K562 (cell line): ENCODE results near the gene STAP1. TPM values are rescaled to one million over a fixed set of nuclear protein-coding genes. Genes with fewer than 3 reads are reported as not detected.

Experiments used
- ARID4B ChIP-seq: sonication (generic); formaldehyde crosslinking; IDR thresholded peaks from 2 replicates; pipeline ENCODE4 v1.8.0; 2022; ENCODE audit warnings: mild to moderate bottlenecking, missing genetic modification reagents
- CAMTA2 ChIP-seq: fragments of 250-450 bp; sonication (Bioruptor Pico); conservative IDR thresholded peaks from 2 replicates; pipeline ENCODE4 v1.5.1; 2022
- CEBPG ChIP-seq, 3 experiments: fragments of 200-800 bp in 1 of 3; sonication (Bioruptor generic) in 1 of 3; sonication (generic) in 1 of 3; formaldehyde crosslinking in 1 of 3; IDR thresholded peaks in 2 of 3; conservative IDR thresholded peaks in 1 of 3; 2 replicates each; pipeline versions ENCODE4 v1.6.1 to v1.8.0; 2016 to 2022; ENCODE audit warnings: missing compliant biosample characterization in 2 of 3, missing genetic modification characterization in 2 of 3, mild to moderate bottlenecking in 1 of 3, missing genetic modification reagents in 1 of 3
- CHCHD3 ChIP-seq: fragments of 250-450 bp; sonication (Bioruptor Pico); IDR thresholded peaks from 2 replicates; pipeline ENCODE4 v2.1.2; 2022; ENCODE audit warnings: mild to moderate bottlenecking
- CHD2 ChIP-seq: IDR thresholded peaks from 2 replicates; pipeline ENCODE4 v1.6.1; 2011; ENCODE audit warnings: low read depth, low read length
- ETV5 ChIP-seq: sonication (generic); formaldehyde crosslinking; IDR thresholded peaks from 2 replicates; pipeline ENCODE4 v1.4.0; 2020; ENCODE audit warnings: low read depth, mild to moderate bottlenecking, missing genetic modification reagents
- HDAC3 ChIP-seq: fragments of 450-650 bp; IDR thresholded peaks from 2 replicates; pipeline ENCODE4 v1.6.1; 2018; ENCODE audit warnings: borderline replicate concordance, mild to moderate bottlenecking, moderate library complexity; ENCODE audit not compliant: partially characterized antibody
- ID3 ChIP-seq, 2 experiments: fragments of 250-450 bp in 1 of 2; fragments of 450-650 bp in 1 of 2; sonication (Bioruptor Pico) in 1 of 2; IDR thresholded peaks; 2 replicates each; pipeline versions ENCODE4 v1.6.1 to v1.8.0; 2016 to 2021; ENCODE audit warnings: mild to moderate bottlenecking in 2 of 2, moderate library complexity in 2 of 2, missing compliant biosample characterization in 1 of 2, missing genetic modification characterization in 1 of 2
- KDM2B ChIP-seq: fragments of 250-450 bp; sonication (Bioruptor Pico); IDR thresholded peaks from 2 replicates; pipeline ENCODE4 v1.8.0; 2021; ENCODE audit warnings: mild to moderate bottlenecking, moderate library complexity
- LCOR ChIP-seq: sonication (generic); formaldehyde crosslinking; IDR thresholded peaks from 2 replicates; pipeline ENCODE4 v1.8.0; 2022; ENCODE audit warnings: mild to moderate bottlenecking, missing genetic modification reagents
- NCOA6 ChIP-seq: fragments of 450-650 bp; IDR thresholded peaks from 2 replicates; pipeline ENCODE4 v1.6.1; 2017; ENCODE audit warnings: mild to moderate bottlenecking
- SMAD4 ChIP-seq: fragments of 250-450 bp; sonication (Bioruptor Pico); conservative IDR thresholded peaks from 2 replicates; pipeline ENCODE4 v1.8.0; 2021; ENCODE audit warnings: inconsistent platforms, mild to moderate bottlenecking, moderate library complexity
- SMC3 ChIP-seq: conservative IDR thresholded peaks from 2 replicates; pipeline ENCODE4 v1.6.1; 2011; ENCODE audit warnings: low read depth, low read length, improper control_type of control experiment; ENCODE audit not compliant: insufficient read depth
- TAF9B ChIP-seq: fragments of 450-650 bp; IDR thresholded peaks from 2 replicates; pipeline ENCODE4 v1.6.1; 2018; ENCODE audit warnings: mild to moderate bottlenecking; ENCODE audit not compliant: partially characterized antibody
- THRAP3 ChIP-seq: fragments of 450-650 bp; IDR thresholded peaks from 2 replicates; pipeline ENCODE4 v1.6.1; 2016; ENCODE audit warnings: mild to moderate bottlenecking, inconsistent platforms, borderline replicate concordance
- YBX1 ChIP-seq: fragments of 450-650 bp; IDR thresholded peaks from 2 replicates; pipeline ENCODE4 v1.7.1; 2016; ENCODE audit warnings: mild to moderate bottlenecking
- ZKSCAN3 ChIP-seq: fragments of 250-450 bp; sonication (Bioruptor Pico); IDR thresholded peaks from 2 replicates; pipeline ENCODE4 v1.4.0; 2020
- ZMIZ1 ChIP-seq, 2 experiments: fragments of 150-350 bp in 1 of 2; IDR thresholded peaks; 2 replicates each; pipeline ENCODE4 v1.6.1; 2012 to 2016; ENCODE audit warnings: low read depth in 2 of 2, low read length in 2 of 2, mild to moderate bottlenecking in 1 of 2, moderate library complexity in 1 of 2
- ZNF354B ChIP-seq: fragments of 250-450 bp; sonication (Bioruptor Pico); IDR thresholded peaks from 2 replicates; pipeline ENCODE4 v1.4.0; 2020
- polyA plus RNA-seq, 8 experiments: library from polyadenylated mRNA; depleted of rRNA in 4 of 8; stranded (reverse) in 5 of 8; unstranded in 3 of 8; fragments of >200 nt; fragmentation: Nextera tagmentation in 2 of 8; fragmentation: Illumina TruSeq in 1 of 8; extraction: Ambion mirVana in 2 of 8; extraction: Trizol in 1 of 8; gene quantifications; 2 replicates each; pipeline versions ENCODE4 v1.2.1 to v1.2.3, GENCODE V29; 2011 to 2014; ENCODE audit warnings: inconsistent platforms in 1 of 8, missing spikeins in 1 of 8
- total RNA-seq, 7 experiments: library from RNA; depleted of rRNA in 6 of 7; stranded (reverse); fragments of >200 nt in 6 of 7; fragmentation: Illumina TruSeq in 2 of 7; extraction: Trizol in 2 of 7; gene quantifications; 2 replicates each; pipeline versions ENCODE4 v1.2.1 to v1.2.3, GENCODE V29; 2011 to 2021; ENCODE audit warnings: low replicate concordance in 1 of 7

STAP1 gene
- total and polyA plus RNA-seq, 9 of the 15 experiments (the other 6 are each of a cell fraction or from before 2014, with no cell fraction given), result 0.50 to 5.6 (median 1.4) TPM

GRCh38 chr4:67575232-67576058, 16.9 kb downstream of the STAP1 start (continued):
- TF ChIP-seq KDM2B (CRISPR knock-in tag) (no peak), CHCHD3 (CRISPR knock-in tag) (no peak), ARID4B (CRISPR knock-in tag) (no peak), CHD2 (peak; percentile 53; the same call in 1 of the 2 replicates), HDAC3 (no peak), NCOA6 (no peak), ZNF354B (CRISPR knock-in tag) (no peak), THRAP3 (no peak), SMAD4 (no peak), ID3 (CRISPR knock-in tag; IDR thresholded peaks at IDR 0.05) (no peak), ID3 (tag; IDR thresholded peaks at IDR 0.05) (peak; percentile 19; the same call in 1 of the 2 replicates), YBX1 (no peak), ZKSCAN3 (no peak), TAF9B (no peak), CEBPG (CRISPR knock-in tag; IDR thresholded peaks at IDR 0.05) (no peak), CEBPG (tag; conservative IDR thresholded peaks at IDR 0.05 in 1 of 2, IDR thresholded peaks at IDR 0.05 in 1 of 2) (no peak), ZMIZ1 (IDR thresholded peaks at IDR 0.05; ENCODE audit: low read depth in 2 of 2, low read length in 2 of 2) (no peak), ETV5 (CRISPR knock-in tag) (no peak), CAMTA2 (no peak), SMC3 (no peak), LCOR (CRISPR knock-in tag) (no peak)
